Stromal cell of bone marrow (primary cell): ENCODE measurements around the gene RPRD1B.

Experiments
- DNase-seq: peaks from one replicate; pipeline ENCODE4 v3.0.0-alpha.2; 2012; ENCODE audit warnings: low read depth

RPRD1B gene

DNA sequence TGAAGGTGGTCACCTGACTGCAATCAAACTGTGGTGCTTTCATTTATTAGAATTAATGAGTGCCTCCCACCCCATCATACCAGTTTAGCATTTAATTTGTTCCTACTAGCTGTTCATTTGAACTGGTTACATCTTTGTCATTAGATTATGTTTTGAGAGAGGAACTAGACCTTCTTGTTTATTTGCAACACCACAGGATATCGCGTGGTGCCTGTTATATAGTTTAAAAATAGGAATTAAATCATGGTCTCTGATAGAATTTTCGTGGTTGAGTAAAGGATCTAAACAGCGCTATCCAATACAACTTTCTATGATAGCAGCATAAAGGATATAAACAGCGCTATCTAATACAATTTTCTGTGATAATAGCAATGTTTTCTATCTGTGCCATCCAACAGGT, 2.8 kb downstream of the RPRD1B start:
- DNase-seq, result no peak

- no peak for DNase-seq
These were observed 6.7 kb downstream of the RPRD1B start for GRCh38 chr20:38040276-38040675.

DNA sequence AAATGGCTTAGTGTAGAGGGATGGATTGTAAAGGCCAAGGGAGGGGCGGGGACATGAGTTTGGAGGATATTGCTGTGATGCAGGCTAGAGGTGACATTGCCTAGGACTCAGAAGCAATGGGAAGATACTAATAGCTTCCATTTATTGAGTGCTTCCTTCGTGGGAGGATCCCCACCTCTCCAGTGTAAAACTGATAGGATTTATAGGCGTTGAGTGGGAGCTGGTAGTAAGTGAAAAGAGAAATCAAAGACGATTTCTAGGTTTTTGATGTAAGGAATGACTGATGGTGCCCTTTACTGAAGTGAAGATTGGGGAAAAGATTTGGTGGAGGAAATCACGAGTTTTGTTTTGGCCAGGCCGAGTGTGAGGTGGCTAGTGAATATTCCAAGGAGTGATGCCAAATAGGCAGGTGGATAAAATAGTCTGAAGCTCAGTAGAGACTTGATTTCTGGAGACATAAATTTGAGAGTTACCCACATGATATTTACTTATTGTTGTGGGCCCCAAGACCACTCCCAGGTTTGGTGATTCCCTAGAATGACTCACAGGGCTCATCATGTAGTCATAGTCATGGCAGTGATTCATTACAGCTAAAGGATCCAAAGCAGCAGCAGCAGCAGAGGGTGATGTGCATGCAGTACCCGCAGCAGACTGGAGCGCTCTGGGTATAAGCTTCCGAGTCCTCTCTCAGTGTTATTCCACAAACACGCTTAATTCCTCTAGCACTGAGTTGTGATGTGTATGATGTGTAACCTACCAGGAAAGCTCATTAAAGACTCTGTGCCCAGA, 10.2 kb downstream of the RPRD1B start:
- DNase-seq, result peak; percentile 71

GRCh38 chr20:38044685-38045084, 11.1 kb downstream of the RPRD1B start:
- DNase-seq, result no peak

GRCh38 chr20:38046572-38046971, 13.0 kb downstream of the RPRD1B start:
- DNase-seq, result no peak

GRCh38 chr20:38049800-38050199, 16.3 kb downstream of the RPRD1B start:
- DNase-seq, result no peak

DNA sequence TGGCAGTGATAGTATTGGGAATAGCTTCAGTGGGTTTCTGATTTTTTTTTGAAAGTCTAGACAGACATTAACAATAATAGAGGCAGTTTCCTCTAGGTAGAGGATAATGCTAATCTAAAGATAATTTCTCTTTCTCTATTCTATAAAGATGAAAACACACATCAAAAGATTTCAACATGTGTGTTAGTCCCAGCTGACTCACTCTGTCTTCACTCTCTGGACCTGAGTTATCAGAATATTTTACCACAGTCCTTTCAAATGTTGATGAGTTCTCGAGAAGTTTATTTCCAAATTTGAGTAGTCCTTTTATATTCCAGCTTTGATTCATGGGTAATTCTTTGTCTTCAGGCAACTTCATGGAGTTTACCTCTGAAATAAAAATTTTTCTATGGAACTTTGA, 17.1 kb downstream of the RPRD1B start:
- no peak for DNase-seq

DNA sequence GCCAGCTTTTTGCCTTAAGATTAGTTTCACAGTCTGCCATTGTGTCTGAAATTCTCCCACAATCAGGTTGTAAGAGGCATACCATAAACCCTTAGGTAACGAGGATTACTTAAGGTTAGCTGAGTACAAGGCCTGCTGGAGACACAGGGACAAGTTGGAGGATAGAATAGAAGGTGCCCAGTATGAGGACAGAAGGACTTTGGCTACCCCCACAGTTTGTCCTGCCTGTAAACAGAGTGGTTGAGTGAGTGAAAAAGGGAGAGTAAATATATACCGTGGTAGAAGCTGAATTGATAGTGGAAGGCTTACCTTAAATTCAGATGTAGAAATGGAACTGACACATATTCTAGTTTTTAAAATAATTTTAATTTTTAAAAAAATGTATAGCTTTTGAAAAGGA, 19.3 kb downstream of the RPRD1B start:
- no peak for DNase-seq

DNA sequence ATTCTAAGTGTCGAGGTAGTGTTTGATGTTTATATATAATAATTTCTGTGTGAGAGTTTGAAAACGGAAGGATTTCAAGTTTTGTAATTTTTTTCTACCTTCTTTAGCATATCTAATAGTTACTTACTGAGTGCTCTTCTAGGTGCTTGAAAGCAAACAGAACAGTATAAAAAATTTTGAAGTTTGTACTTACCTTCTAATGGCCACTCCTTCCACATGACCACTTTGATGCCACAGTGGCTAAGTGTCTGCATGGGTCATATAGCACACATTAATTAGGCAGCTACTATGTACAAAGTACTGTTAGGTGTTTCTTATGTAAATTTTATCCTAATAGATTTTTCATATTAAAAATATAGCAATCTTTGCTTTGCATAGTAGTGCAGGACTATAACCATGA, 21.1 kb downstream of the RPRD1B start:
- DNase-seq, result no peak

DNA sequence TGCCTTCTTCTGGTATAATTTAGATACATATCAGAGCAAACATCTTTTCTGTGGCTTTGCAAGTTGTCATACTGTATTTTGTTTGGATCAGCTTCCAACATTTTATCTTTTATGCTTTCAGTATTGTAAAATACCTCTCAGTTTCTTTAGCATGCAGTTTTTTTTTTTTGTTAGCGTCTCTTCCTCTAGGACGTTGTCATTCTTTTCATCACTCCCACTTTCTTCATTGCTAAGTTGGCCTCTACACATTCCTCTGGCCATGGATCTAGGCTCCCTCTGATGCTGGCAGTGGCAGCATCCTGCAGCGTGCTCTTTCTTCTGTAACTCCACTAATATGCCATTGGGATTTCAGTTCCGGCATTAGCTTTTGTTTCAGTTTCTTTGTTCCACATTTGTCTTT, 21.7 kb downstream of the RPRD1B start:
- no peak for DNase-seq

GRCh38 chr20:38055848-38056247, 22.3 kb downstream of the RPRD1B start:
- DNase-seq, result no peak

GRCh38 chr20:38057351-38057972, 23.9 kb downstream of the RPRD1B start:
- DNase-seq, result peak; percentile 50

DNA sequence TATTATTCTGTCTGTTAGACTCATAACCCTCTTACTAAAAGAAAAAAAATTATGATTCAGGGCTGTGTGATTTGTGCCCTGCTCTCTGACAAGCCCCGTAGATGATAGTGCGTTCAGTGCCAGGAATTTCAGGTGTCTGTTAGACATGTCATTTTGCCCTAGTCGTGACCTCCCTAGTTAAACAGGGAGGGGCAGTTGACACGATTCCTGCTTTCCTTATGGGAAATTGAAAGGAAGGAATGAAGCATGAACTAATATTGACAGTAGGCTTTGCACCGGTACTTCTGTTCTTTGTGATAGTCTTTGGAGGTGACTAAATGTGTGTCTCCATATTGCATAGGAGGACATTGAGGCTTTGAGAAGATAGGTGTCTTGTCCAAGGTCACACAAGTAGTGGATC, 26.3 kb downstream of the RPRD1B start:
- no peak for DNase-seq

DNA sequence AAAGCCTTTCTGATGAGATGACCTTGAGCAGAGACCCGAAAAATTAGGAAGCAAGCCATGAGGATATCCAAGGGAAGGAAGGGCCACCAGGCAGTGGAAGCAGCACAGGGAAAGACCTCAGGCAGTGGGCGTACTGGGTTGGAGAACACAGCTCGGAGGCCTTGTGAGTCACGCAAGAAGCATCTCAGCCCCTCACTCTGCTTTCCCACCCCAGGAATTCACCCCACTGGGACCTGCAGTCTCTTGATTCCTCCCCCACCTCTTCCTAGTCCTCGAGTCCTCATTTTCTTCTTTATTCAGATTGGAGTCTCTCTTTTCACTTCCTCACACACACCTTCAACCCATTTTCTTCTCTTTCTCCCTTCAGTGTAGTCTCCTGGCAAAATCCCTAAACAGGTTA, 27.0 kb downstream of the RPRD1B start:
- no peak for DNase-seq

- no peak for DNase-seq
These were observed 27.6 kb downstream of the RPRD1B start for GRCh38 chr20:38061109-38061508.

DNA sequence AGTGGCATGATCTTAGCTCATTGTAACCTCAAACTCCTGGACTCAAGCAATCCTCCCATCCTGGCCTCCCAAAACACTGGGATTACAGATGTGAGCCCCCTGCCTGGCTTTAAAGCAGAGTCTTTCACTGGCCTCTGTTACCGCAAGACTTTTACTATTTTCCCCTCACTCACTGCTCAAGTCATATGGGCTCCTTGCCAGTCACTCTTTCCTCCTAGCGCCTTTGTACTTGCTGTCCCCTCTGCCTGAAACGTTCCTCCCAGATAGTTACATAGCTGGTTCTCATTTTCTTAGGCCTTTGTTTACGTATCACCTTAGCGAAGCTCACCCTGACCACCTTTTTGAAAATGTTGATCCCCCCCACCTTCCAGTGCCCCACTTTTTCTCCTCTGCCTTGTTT, 29.3 kb downstream of the RPRD1B start:
- DNase-seq, result no peak

DNA sequence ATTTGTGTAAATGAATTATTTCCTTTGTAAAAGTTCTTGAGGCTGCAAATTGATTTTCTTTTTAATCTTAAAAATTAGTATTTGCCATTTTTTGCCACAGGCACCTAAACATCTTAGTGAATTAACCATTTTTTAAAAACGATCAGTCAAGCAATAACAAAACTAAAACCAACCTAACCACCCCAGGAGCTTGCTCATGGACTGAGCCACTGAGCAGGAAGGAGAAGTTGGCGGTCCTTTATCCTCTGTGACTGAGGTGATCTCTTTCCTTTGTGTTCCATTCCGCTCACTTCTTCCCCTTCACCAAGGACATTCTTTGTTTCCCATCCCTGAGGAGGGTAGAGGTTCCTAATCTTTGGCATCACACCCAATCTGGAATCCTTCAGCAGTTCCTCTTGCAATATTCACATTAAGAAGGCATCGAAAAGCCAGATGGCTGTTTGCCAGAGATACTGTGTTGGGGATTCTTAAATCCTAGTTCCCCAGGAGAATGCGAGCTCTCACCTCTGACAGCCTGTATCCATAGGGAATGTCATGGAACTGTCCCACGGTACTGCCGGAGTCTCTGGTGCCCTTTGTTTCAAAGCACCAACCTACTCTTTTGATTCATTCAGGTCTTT, 30.5 kb downstream of the RPRD1B start:
- DNase-seq, result no peak

DNA sequence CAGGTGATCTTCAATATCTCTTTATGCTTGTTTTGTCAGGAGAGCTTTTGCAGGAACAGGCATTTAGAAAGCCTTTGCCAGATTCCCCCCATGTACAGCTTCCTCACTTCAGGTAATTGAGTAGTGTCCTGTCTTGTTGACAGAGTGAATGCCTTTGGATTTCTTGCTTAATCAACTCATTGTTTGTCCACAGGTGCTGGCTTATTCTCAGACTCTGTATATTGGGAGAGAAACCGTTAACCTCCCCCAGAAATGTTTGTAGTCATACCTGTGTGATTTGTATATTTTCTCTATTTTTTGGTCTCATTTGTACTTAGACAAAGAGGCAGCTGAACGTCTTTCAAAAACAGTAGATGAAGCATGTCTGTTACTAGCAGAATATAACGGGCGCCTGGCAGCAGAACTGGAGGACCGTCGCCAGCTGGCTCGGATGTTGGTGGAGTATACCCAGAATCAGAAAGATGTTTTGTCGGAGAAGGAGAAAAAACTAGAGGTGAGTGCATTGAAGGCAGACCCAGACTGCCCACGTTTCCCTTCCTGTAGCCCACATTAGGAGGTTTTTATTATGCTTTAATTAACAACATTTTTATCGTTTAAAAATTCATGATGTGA, 32.3 kb downstream of the RPRD1B start:
- no peak for DNase-seq

GRCh38 chr20:38066969-38067716, 33.6 kb downstream of the RPRD1B start:
- no peak for DNase-seq

DNA sequence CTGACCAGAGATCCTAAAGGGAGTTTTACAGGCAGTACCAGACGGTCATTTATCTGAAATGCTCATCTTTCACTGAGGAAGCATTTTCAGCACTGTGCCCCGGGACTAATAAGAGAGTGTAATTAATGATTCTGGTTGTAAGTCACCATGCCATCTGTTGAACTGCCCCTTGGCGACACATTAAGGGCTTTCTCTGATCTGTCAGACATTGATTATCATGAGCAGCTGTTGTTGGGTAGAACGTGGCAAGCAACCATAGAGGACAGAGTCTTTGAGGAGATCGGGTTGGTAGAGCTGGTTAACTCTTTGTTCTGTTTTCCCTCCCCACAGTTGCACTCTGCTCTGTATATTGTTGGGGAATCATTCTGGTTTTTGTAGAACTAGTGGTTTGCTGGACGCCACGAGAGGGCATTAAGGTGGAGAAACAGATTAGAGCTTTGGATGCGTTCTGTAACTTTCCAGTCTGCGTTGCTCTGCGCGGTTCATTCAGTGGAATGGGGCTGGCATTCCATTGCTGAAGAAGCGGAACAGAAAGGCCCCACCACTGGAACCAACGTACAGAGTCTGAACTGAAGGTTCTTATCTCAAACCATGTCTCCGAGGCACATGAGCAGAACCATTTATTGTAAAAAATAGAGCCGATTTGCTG, 34.3 kb downstream of the RPRD1B start:
- DNase-seq, result no peak

DNA sequence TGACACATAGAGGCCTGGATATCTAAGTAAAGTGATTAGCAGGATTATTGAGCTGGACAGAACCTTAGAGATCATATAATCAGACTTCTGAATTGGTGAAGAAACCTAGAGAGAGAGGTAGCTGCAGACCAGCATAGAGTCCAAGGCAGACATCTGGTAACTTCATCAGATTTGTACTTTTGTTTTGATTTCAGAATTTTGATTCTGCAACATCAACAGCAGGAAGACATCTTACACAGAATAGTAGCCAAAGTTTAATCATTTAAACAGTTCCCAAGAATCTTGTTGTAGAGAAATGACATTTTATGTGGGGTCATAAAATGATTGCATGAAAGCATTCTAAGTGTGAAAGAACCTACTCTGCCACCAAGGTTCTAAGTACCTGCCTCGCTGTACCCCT, 39.4 kb downstream of the RPRD1B start:
- DNase-seq, result no peak
